DMS53 treated with DMSO at 0.1 percent for 48 hours (cell line): ENCODE data around the gene CERKL.
"Not testable (repeated sequence)": the region's sequence is repeated elsewhere in the genome, so short reads cannot be mapped to it uniquely, and the experiment has no call there.

Source experiments
- DNase-seq: peaks from one replicate; lab custom pipeline; 2025; ENCODE audit not compliant: unreplicated experiment; lab: John Stamatoyannopoulos, UW

CERKL gene

GRCh38 chr2:181656450-181657291, at the start of gene CERKL:
CERKL (minus strand) TSS chr2:181657105; CDS start chr2:181657006, 99 bp downstream.
- peak; percentile 84 for DNase-seq

- DNase-seq, result not testable (repeated sequence)
Measured at GRCh38 chr2:181702519-181702918, 45.6 kb upstream of the CERKL start.

GRCh38 chr2:181698223-181698622, 41.3 kb upstream of the CERKL start:
- DNase-seq, result no peak

- DNase-seq, result no peak
Measured at GRCh38 chr2:181697571-181697970, 40.7 kb upstream of the CERKL start.

GRCh38 chr2:181697126-181697525, 40.2 kb upstream of the CERKL start:
- DNase-seq, result no peak

GRCh38 chr2:181694271-181694670, 37.4 kb upstream of the CERKL start:
- DNase-seq, result no peak

- no peak for DNase-seq
Measured at GRCh38 chr2:181690860-181691259, 34.0 kb upstream of the CERKL start.

GRCh38 chr2:181686576-181687185, 29.8 kb upstream of the CERKL start:
- DNase-seq, result no peak

- no peak for DNase-seq
Measured at GRCh38 chr2:181685150-181685688, 28.3 kb upstream of the CERKL start.

GRCh38 chr2:181684454-181685149, 27.7 kb upstream of the CERKL start:
- no peak for DNase-seq

GRCh38 chr2:181683518-181684453, 26.9 kb upstream of the CERKL start:
- DNase-seq, result peak; percentile 64

- DNase-seq, result no peak
Measured at GRCh38 chr2:181682795-181683517, 26.1 kb upstream of the CERKL start.

- no peak for DNase-seq
Measured at GRCh38 chr2:181682026-181682789, 25.3 kb upstream of the CERKL start.

GRCh38 chr2:181680937-181681811, 24.3 kb upstream of the CERKL start:
- no peak for DNase-seq

- DNase-seq, result peak; percentile 100
Measured at GRCh38 chr2:181680055-181680936, 23.4 kb upstream of the CERKL start, which contains the start of gene NEUROD1. NEUROD1 (minus strand) TSS chr2:181680517; CDS start chr2:181678860, 1,657 bp downstream.

- peak; percentile 81 for DNase-seq
Measured at GRCh38 chr2:181679544-181679979, 22.7 kb upstream of the CERKL start.
